ENCODE results near the gene SLC22A3.

The SLC22A3 gene

GRCh38 chr6:160329188-160329587 lies 19.0 kb upstream of the SLC22A3 start:
- no peak for DNase-seq
- no peak overlapping the region for H4K91ac ChIP-seq (ENCODE audit: low read length)
- no peaks in the 10 kb centered on the region for H3K9me3 ChIP-seq (ENCODE audit: control insufficient read depth, low read length)
- H3K4ac ChIP-seq (ENCODE audit: low read depth in 1 of 2, low read length in 2 of 2), result no peak overlapping the region
- 61% methylated on average over 3 of the region's 7 CpGs for WGBS
- no peaks in the 10 kb centered on the region for H3K79me1 ChIP-seq (replicated peaks; ENCODE audit: low read length, poor library complexity, severe bottlenecking)
- H2BK5ac ChIP-seq (ENCODE audit: low read depth, low read length, poor library complexity, severe bottlenecking), result no peak overlapping the region
- H3K27me3 ChIP-seq (ENCODE audit: control insufficient read depth in 1 of 2, insufficient read depth in 1 of 2, low read length in 2 of 2), result peaks cover 0 to 17% of the 10 kb centered on the region in 2 experiments
- H3K23ac ChIP-seq (ENCODE audit: low read length in 2 of 2), result no peak overlapping the region
- H3K27ac ChIP-seq (ENCODE audit: low read length, poor library complexity, severe bottlenecking), result no peak overlapping the region
- no peak overlapping the region for H3K4me3 ChIP-seq (ENCODE audit: insufficient read depth in 1 of 2, low read depth in 1 of 2, low read length in 2 of 2)
- H2BK120ac ChIP-seq (ENCODE audit: low read depth, low read length), result no peak overlapping the region
- H3K4me2 ChIP-seq (ENCODE audit: low read length, poor library complexity, severe bottlenecking), result no peak overlapping the region
- no peak overlapping the region for H2BK12ac ChIP-seq (ENCODE audit: low read length in 2 of 2)
- no peak overlapping the region for H3K18ac ChIP-seq (ENCODE audit: low read depth in 1 of 2, low read length in 2 of 2)
- peak overlapping the region; percentile 61 for H2AK5ac ChIP-seq (ENCODE audit: low read length, severe bottlenecking)
- H3K9ac ChIP-seq (ENCODE audit: low read length), result no peak overlapping the region
- H4K8ac ChIP-seq (ENCODE audit: low read length), result no peak overlapping the region
- H2BK15ac ChIP-seq (ENCODE audit: low read depth, poor library complexity, severe bottlenecking), result no peak overlapping the region
- no peak overlapping the region for H2AFZ ChIP-seq (ENCODE audit: low read depth, low read length)
- peaks cover 9% of the 10 kb centered on the region for H3K4me1 ChIP-seq (ENCODE audit: control insufficient read depth, insufficient read depth, low read depth, low read length)
- H3K14ac ChIP-seq (ENCODE audit: low read length in 2 of 2), result no peak overlapping the region
- H3K36me3 ChIP-seq (ENCODE audit: control insufficient read depth in 1 of 2, insufficient read depth in 2 of 2, low read depth in 1 of 2, low read length in 2 of 2), result no peaks in the 10 kb centered on the region

- Histone ChIP-seq H2AK5ac (ENCODE audit: low read length, severe bottlenecking) (no peak overlapping the region), H3K4me3 (ENCODE audit: insufficient read depth in 1 of 2, low read depth in 1 of 2, low read length in 2 of 2) (no peak overlapping the region), H3K27ac (ENCODE audit: low read length, poor library complexity, severe bottlenecking) (no peak overlapping the region), H3K4ac (ENCODE audit: low read depth in 1 of 2, low read length in 2 of 2) (no peak overlapping the region), H3K9ac (ENCODE audit: low read length) (no peak overlapping the region), H3K18ac (ENCODE audit: low read depth in 1 of 2, low read length in 2 of 2) (no peak overlapping the region), H3K23ac (ENCODE audit: low read length in 2 of 2) (no peak overlapping the region), H2BK5ac (ENCODE audit: low read depth, low read length, poor library complexity, severe bottlenecking) (no peak overlapping the region), H4K8ac (ENCODE audit: low read length) (no peak overlapping the region), H2AFZ (ENCODE audit: low read depth, low read length) (no peak overlapping the region), H3K4me2 (ENCODE audit: low read length, poor library complexity, severe bottlenecking) (no peak overlapping the region), H3K36me3 (ENCODE audit: control insufficient read depth in 1 of 2, insufficient read depth in 2 of 2, low read depth in 1 of 2, low read length in 2 of 2) (no peaks in the 10 kb centered on the region), H3K4me1 (ENCODE audit: control insufficient read depth, insufficient read depth, low read depth, low read length) (peaks cover 9% of the 10 kb centered on the region), H2BK15ac (ENCODE audit: low read depth, poor library complexity, severe bottlenecking) (no peak overlapping the region), H2BK120ac (ENCODE audit: low read depth, low read length) (no peak overlapping the region), H2BK12ac (ENCODE audit: low read length in 2 of 2) (no peak overlapping the region), H3K79me1 (replicated peaks; ENCODE audit: low read length, poor library complexity, severe bottlenecking) (no peaks in the 10 kb centered on the region), H3K9me3 (ENCODE audit: control insufficient read depth, low read length) (no peaks in the 10 kb centered on the region), H3K14ac (ENCODE audit: low read length in 2 of 2) (no peak overlapping the region), H4K91ac (ENCODE audit: low read length) (no peak overlapping the region), H3K27me3 (ENCODE audit: control insufficient read depth in 1 of 2, insufficient read depth in 1 of 2, low read length in 2 of 2) (peaks cover 0 to 17% of the 10 kb centered on the region in 2 experiments)
- 36% methylated on average over 4 of the region's 5 CpGs for WGBS
- no peak for DNase-seq
Measured at GRCh38 chr6:160330619-160331018, 17.6 kb upstream of the SLC22A3 start.

- no peaks in the 10 kb centered on the region for H3K36me3 ChIP-seq (ENCODE audit: control insufficient read depth in 1 of 2, insufficient read depth in 2 of 2, low read depth in 1 of 2, low read length in 2 of 2)
- H2BK5ac ChIP-seq (ENCODE audit: low read depth, low read length, poor library complexity, severe bottlenecking), result no peak overlapping the region
- H3K27me3 ChIP-seq (ENCODE audit: control insufficient read depth in 1 of 2, insufficient read depth in 1 of 2, low read length in 2 of 2), result peaks cover 0 to 17% of the 10 kb centered on the region in 2 experiments
- WGBS, result 81% methylated on average over 2 of the region's 5 CpGs
- H3K9me3 ChIP-seq (ENCODE audit: control insufficient read depth, low read length), result no peaks in the 10 kb centered on the region
- H3K4me3 ChIP-seq (ENCODE audit: insufficient read depth in 1 of 2, low read depth in 1 of 2, low read length in 2 of 2), result no peak overlapping the region
- H3K18ac ChIP-seq (ENCODE audit: low read depth in 1 of 2, low read length in 2 of 2), result no peak overlapping the region
- no peak overlapping the region for H2AFZ ChIP-seq (ENCODE audit: low read depth, low read length)
- no peak overlapping the region for H2BK12ac ChIP-seq (ENCODE audit: low read length in 2 of 2)
- no peak overlapping the region for H3K14ac ChIP-seq (ENCODE audit: low read length in 2 of 2)
- H4K91ac ChIP-seq (ENCODE audit: low read length), result no peak overlapping the region
- H2AK5ac ChIP-seq (ENCODE audit: low read length, severe bottlenecking), result no peak overlapping the region
- H2BK120ac ChIP-seq (ENCODE audit: low read depth, low read length), result no peak overlapping the region
- H4K8ac ChIP-seq (ENCODE audit: low read length), result no peak overlapping the region
- no peak for DNase-seq
- peaks cover 9% of the 10 kb centered on the region for H3K4me1 ChIP-seq (ENCODE audit: control insufficient read depth, insufficient read depth, low read depth, low read length)
- H3K4me2 ChIP-seq (ENCODE audit: low read length, poor library complexity, severe bottlenecking), result no peak overlapping the region
- no peak overlapping the region for H3K27ac ChIP-seq (ENCODE audit: low read length, poor library complexity, severe bottlenecking)
- H3K79me1 ChIP-seq (replicated peaks; ENCODE audit: low read length, poor library complexity, severe bottlenecking), result no peaks in the 10 kb centered on the region
- H3K4ac ChIP-seq (ENCODE audit: low read depth in 1 of 2, low read length in 2 of 2), result no peak overlapping the region
- no peak overlapping the region for H3K9ac ChIP-seq (ENCODE audit: low read length)
- H3K23ac ChIP-seq (ENCODE audit: low read length in 2 of 2), result no peak overlapping the region
- H2BK15ac ChIP-seq (ENCODE audit: low read depth, poor library complexity, severe bottlenecking), result no peak overlapping the region
Measured at GRCh38 chr6:160331204-160331603, 17.0 kb upstream of the SLC22A3 start.

- Histone ChIP-seq H2BK5ac (ENCODE audit: low read depth, low read length, poor library complexity, severe bottlenecking) (no peak overlapping the region), H3K23ac (ENCODE audit: low read length in 2 of 2) (no peak overlapping the region), H2BK15ac (ENCODE audit: low read depth, poor library complexity, severe bottlenecking) (no peak overlapping the region), H4K91ac (ENCODE audit: low read length) (no peak overlapping the region), H3K18ac (ENCODE audit: low read depth in 1 of 2, low read length in 2 of 2) (no peak overlapping the region), H3K27ac (ENCODE audit: low read length, poor library complexity, severe bottlenecking) (no peak overlapping the region), H3K27me3 (ENCODE audit: control insufficient read depth in 1 of 2, insufficient read depth in 1 of 2, low read length in 2 of 2) (peaks cover 0 to 17% of the 10 kb centered on the region in 2 experiments), H3K9me3 (ENCODE audit: control insufficient read depth, low read length) (no peaks in the 10 kb centered on the region), H2AK5ac (ENCODE audit: low read length, severe bottlenecking) (no peak overlapping the region), H3K79me1 (replicated peaks; ENCODE audit: low read length, poor library complexity, severe bottlenecking) (no peaks in the 10 kb centered on the region), H2AFZ (ENCODE audit: low read depth, low read length) (no peak overlapping the region), H3K14ac (ENCODE audit: low read length in 2 of 2) (no peak overlapping the region), H4K8ac (ENCODE audit: low read length) (no peak overlapping the region), H2BK12ac (ENCODE audit: low read length in 2 of 2) (no peak overlapping the region), H3K4me1 (ENCODE audit: control insufficient read depth, insufficient read depth, low read depth, low read length) (peaks cover 9% of the 10 kb centered on the region), H3K4me3 (ENCODE audit: insufficient read depth in 1 of 2, low read depth in 1 of 2, low read length in 2 of 2) (no peak overlapping the region), H3K4ac (ENCODE audit: low read depth in 1 of 2, low read length in 2 of 2) (no peak overlapping the region), H3K4me2 (ENCODE audit: low read length, poor library complexity, severe bottlenecking) (no peak overlapping the region), H3K9ac (ENCODE audit: low read length) (no peak overlapping the region), H2BK120ac (ENCODE audit: low read depth, low read length) (no peak overlapping the region), H3K36me3 (ENCODE audit: control insufficient read depth in 1 of 2, insufficient read depth in 2 of 2, low read depth in 1 of 2, low read length in 2 of 2) (no peaks in the 10 kb centered on the region)
- 53% methylated on average over 5 of the region's 5 CpGs for WGBS
- DNase-seq, result no peak
Measured at GRCh38 chr6:160331753-160332152, 16.4 kb upstream of the SLC22A3 start.
